PC-9 (cell line): ENCODE results near the gene FUT8. TPM values are rescaled to one million over a fixed set of nuclear protein-coding genes. Genes with fewer than 3 reads are reported as not detected.
"Not testable (repeated sequence)": the region's sequence is repeated elsewhere in the genome, so short reads cannot be mapped to it uniquely, and the experiment has no call there.

Experiments
- BruUV-seq: library from RNA; stranded (reverse); fragments of 400-500 nt; replicated peaks from 2 replicates; lab custom pipeline; 2021; lab: Mats Ljungman, UMichigan
- CTCF ChIA-PET: fragments of 300-600 bp; sonication (Branson Sonifier 250); formaldehyde crosslinking; loops from one replicate; lab custom pipeline; 2022; ENCODE audit warnings: antibody characterized with exemption; lab: Charles Lee
- POLR2A ChIA-PET: fragments of 300-600 bp; sonication (Branson Sonifier 250); formaldehyde crosslinking; loops from one replicate; lab custom pipeline; 2022; ENCODE audit warnings: antibody characterized with exemption; ENCODE audit not compliant: unreplicated experiment; lab: Charles Lee
- DNase-seq, 2 experiments: peaks; one replicate each; pipeline versions ENCODE4 v3.0.0 to v3.0.0-alpha.2; 2015 to 2022; ENCODE audit warnings: mixed read lengths in 1 of 2
- H2AFZ ChIP-seq: fragments of 200-600 bp; sonication (generic); 2 replicates; pipeline ENCODE4 v1.8.1; 2017; ENCODE audit warnings: antibody characterized with exemption
- H3F3A ChIP-seq: fragments of 200-600 bp; sonication (generic); 2 replicates; pipeline ENCODE4 v1.8.1; 2017; ENCODE audit warnings: antibody characterized with exemption, mild to moderate bottlenecking, low read depth; ENCODE audit not compliant: insufficient read depth
- H3K27ac ChIP-seq: fragments of 200-600 bp; sonication (generic); 2 replicates; pipeline ENCODE4 v1.6.1; 2016; ENCODE audit warnings: mixed run types
- H3K27me3 ChIP-seq: fragments of 200-600 bp; sonication (generic); 2 replicates; pipeline ENCODE4 v1.6.1; 2016; ENCODE audit warnings: low read depth, mixed run types; ENCODE audit not compliant: insufficient read depth
- H3K36me3 ChIP-seq: fragments of 200-600 bp; sonication (generic); 2 replicates; pipeline ENCODE4 v1.6.1; 2016; ENCODE audit warnings: low read depth, mixed run types
- H3K4me1 ChIP-seq: fragments of 200-600 bp; sonication (generic); replicated peaks from 2 replicates; pipeline ENCODE4 v1.6.1; 2016; ENCODE audit warnings: mixed run types; ENCODE audit not compliant: insufficient read depth
- H3K4me2 ChIP-seq: fragments of 200-600 bp; sonication (generic); 2 replicates; pipeline ENCODE4 v1.6.1; 2017; ENCODE audit warnings: mixed run types
- H3K4me3 ChIP-seq: fragments of 200-600 bp; sonication (generic); 2 replicates; pipeline ENCODE4 v1.6.1; 2016; ENCODE audit warnings: mixed run types
- H3K79me2 ChIP-seq: fragments of 200-600 bp; sonication (generic); 2 replicates; pipeline ENCODE4 v1.6.1; 2017; ENCODE audit warnings: low read depth, mixed run types
- H3K9me2 ChIP-seq: fragments of 200-600 bp; sonication (generic); 2 replicates; pipeline ENCODE4 v1.8.1; 2017; ENCODE audit warnings: mild to moderate bottlenecking; ENCODE audit not compliant: insufficient read depth
- H3K9me3 ChIP-seq: fragments of 200-600 bp; sonication (generic); 2 replicates; pipeline ENCODE4 v1.8.1; 2016; ENCODE audit warnings: low read depth; ENCODE audit not compliant: insufficient read depth
- H4K20me1 ChIP-seq: fragments of 200-600 bp; sonication (generic); 2 replicates; pipeline ENCODE4 v1.8.1; 2017; ENCODE audit not compliant: insufficient read depth
- EZH2 ChIP-seq: fragments of 200-600 bp; sonication (generic); IDR thresholded peaks from 2 replicates; pipeline ENCODE4 v1.8.0; 2017; ENCODE audit warnings: antibody characterized with exemption, low read depth
- intact Hi-C: fragments of 100-400 bp; cut with micrococcal nuclease; formaldehyde crosslinking; loops from one replicate; pipeline ENCODE4 v1.10.0; 2022; ENCODE audit not compliant: unreplicated experiment
- total RNA-seq: library from RNA; stranded (reverse); gene quantifications from 2 replicates; pipeline ENCODE4 v1.2.3, GENCODE V29; 2021
- TF ChIP-seq, protein P1 (sequence below): fragments of 200-600 bp; sonication (generic); conservative IDR thresholded peaks from 2 replicates; pipeline ENCODE4 v1.6.1; 2017; ENCODE audit warnings: mixed run types, antibody characterized with exemption, mild to moderate bottlenecking, moderate library complexity

Gene FUT8
- total RNA-seq, 1 experiment from 2014 or later, result 134 TPM

DNA sequence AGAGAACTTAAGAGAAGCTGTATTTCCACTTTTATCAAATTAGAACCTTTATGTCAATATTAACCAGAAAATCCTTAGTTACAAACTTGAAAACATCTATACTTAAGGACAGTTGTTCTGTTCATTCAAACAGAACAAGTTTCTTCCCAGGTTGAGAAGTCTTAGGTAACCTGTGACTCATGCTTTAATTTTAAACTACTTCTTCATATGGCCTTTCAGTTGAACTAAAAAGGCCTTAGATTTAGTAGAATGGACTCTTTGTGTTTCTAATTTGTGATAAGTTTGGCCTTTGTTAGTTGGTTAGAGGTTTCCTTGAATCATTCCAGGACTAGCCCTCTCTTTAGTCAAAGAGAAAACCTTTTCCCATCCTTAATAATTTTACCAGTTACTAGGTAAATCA is 274.2 kb downstream of the FUT8 start:
- H3K36me3 ChIP-seq, result peaks cover 4% of the 10 kb centered on the region; the same call in 1 of the 2 replicates
- H3K4me3 ChIP-seq, result no peak overlapping the region
- H3K4me1 ChIP-seq, result no peaks in the 10 kb centered on the region
- BruUV-seq, result no TSS peak
- no peak for DNase-seq
- peaks cover 16% of the 10 kb centered on the region for H3F3A ChIP-seq
- H3K4me2 ChIP-seq, result no peak overlapping the region
- intact Hi-C loops, result no loop called here
- TF ChIP-seq, protein P1, sequence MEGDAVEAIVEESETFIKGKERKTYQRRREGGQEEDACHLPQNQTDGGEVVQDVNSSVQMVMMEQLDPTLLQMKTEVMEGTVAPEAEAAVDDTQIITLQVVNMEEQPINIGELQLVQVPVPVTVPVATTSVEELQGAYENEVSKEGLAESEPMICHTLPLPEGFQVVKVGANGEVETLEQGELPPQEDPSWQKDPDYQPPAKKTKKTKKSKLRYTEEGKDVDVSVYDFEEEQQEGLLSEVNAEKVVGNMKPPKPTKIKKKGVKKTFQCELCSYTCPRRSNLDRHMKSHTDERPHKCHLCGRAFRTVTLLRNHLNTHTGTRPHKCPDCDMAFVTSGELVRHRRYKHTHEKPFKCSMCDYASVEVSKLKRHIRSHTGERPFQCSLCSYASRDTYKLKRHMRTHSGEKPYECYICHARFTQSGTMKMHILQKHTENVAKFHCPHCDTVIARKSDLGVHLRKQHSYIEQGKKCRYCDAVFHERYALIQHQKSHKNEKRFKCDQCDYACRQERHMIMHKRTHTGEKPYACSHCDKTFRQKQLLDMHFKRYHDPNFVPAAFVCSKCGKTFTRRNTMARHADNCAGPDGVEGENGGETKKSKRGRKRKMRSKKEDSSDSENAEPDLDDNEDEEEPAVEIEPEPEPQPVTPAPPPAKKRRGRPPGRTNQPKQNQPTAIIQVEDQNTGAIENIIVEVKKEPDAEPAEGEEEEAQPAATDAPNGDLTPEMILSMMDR, result no peak
- no peak for TF ChIP-seq EZH2
- H2AFZ ChIP-seq, result no peak overlapping the region
- H3K9me3 ChIP-seq, result no peaks in the 10 kb centered on the region
- no peak overlapping the region for H3K27ac ChIP-seq
- POLR2A ChIA-PET, result no interaction called here
- peaks cover 8% of the 10 kb centered on the region for H3K79me2 ChIP-seq
- no peaks in the 10 kb centered on the region for H3K9me2 ChIP-seq
- CTCF ChIA-PET, result no interaction called here
- no peaks in the 10 kb centered on the region for H4K20me1 ChIP-seq
- no peaks in the 10 kb centered on the region for H3K27me3 ChIP-seq

DNA sequence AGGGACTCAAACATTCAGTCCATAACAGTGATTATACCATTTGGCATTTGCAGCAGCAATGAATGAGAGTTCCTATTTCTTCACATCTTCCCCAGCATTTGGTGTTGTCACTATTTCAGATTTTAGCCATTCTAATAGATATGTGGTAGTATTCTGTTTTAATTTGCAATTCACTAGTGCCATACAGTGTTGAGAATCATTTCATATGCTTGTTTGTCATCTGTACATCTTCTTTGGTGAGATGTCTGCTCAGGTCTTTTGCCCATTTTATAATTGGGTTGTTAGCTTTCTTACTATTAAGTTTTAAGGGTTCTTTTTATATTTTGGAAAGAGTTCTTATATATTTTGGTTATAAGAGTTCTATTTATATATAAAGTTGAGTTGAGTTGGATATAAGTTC is 276.5 kb downstream of the FUT8 start:
- no peaks in the 10 kb centered on the region for H3K27me3 ChIP-seq
- TF ChIP-seq, protein P1, result no peak
- no peak for TF ChIP-seq EZH2
- ChIA-PET POLR2A (no interaction called here), CTCF (no interaction called here)
- no TSS peak for BruUV-seq
- H3K79me2 ChIP-seq, result peaks cover 8% of the 10 kb centered on the region
- H3F3A ChIP-seq, result peaks cover 15% of the 10 kb centered on the region
- H3K4me3 ChIP-seq, result no peak overlapping the region
- H3K27ac ChIP-seq, result no peak overlapping the region
- H2AFZ ChIP-seq, result no peak overlapping the region
- no peak for DNase-seq
- no peaks in the 10 kb centered on the region for H3K9me2 ChIP-seq
- no peaks in the 10 kb centered on the region for H3K9me3 ChIP-seq
- H3K36me3 ChIP-seq, result peaks cover 4% of the 10 kb centered on the region; the same call in 1 of the 2 replicates
- H4K20me1 ChIP-seq, result no peaks in the 10 kb centered on the region
- intact Hi-C loops, result no loop called here
- H3K4me2 ChIP-seq, result no peak overlapping the region
- no peaks in the 10 kb centered on the region for H3K4me1 ChIP-seq

DNA sequence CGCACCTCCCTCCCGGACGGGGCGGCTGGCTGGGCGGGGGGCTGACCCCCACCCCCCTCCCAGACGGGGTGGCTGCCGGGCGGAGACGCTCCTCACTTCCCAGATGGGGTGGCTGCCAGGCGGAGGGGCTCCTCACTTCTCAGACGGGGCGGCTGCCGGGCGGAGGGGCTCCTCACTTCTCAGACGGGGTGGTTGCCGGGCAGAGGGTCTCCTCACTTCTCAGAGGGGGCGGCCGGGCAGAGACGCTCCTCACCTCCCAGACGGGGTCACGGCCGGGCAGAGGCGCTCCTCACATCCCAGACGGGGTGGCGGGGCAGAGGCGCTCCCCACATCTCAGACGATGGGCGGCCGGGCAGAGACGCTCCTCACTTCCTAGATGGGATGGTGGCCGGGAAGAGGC is 280.0 kb downstream of the FUT8 start:
- H3F3A ChIP-seq, H2AFZ ChIP-seq, intact Hi-C loops, BruUV-seq, H3K27me3 ChIP-seq, H3K27ac ChIP-seq, H3K4me1 ChIP-seq, H3K36me3 ChIP-seq, H3K9me3 ChIP-seq, H3K4me2 ChIP-seq, DNase-seq, POLR2A ChIA-PET, H3K4me3 ChIP-seq, CTCF ChIA-PET, H3K9me2 ChIP-seq, H4K20me1 ChIP-seq: not testable (repeated sequence)
- H3K79me2 ChIP-seq, result peaks cover 19% of the 10 kb centered on the region

DNA sequence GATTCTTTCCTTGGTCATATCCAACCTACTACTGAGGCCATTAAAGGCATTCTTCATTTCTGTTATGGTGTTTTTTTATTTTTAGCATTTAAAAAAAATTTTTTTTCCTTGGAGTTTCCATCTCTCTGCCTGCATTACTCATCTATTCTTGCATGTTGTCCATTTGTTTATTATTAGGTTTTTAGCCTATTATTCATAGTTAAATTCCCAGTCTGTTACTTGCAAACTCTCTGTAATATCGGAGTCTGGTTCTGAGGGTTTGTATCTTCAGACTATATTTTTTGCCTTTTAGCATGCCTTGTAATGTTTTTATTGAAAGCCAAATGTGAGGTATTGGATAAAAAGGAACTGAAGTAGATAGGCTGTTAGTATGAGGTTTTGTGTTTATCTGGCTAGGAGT is 284.3 kb downstream of the FUT8 start:
- ChIA-PET POLR2A (no interaction called here), CTCF (no interaction called here)
- H3F3A ChIP-seq, result peaks cover 9% of the 10 kb centered on the region; the same call in 1 of the 2 replicates
- no peak for DNase-seq
- H3K4me2 ChIP-seq, result no peak overlapping the region
- no peak overlapping the region for H3K27ac ChIP-seq
- no peaks in the 10 kb centered on the region for H3K9me3 ChIP-seq
- H3K79me2 ChIP-seq, result peaks cover 13% of the 10 kb centered on the region; the same call in 1 of the 2 replicates
- H3K4me3 ChIP-seq, result no peak overlapping the region
- no peaks in the 10 kb centered on the region; the same call in 1 of the 2 replicates for H4K20me1 ChIP-seq
- no TSS peak for BruUV-seq
- no peaks in the 10 kb centered on the region for H3K36me3 ChIP-seq
- TF ChIP-seq, protein P1, result no peak
- TF ChIP-seq EZH2, result no peak
- H3K4me1 ChIP-seq, result no peaks in the 10 kb centered on the region
- H3K27me3 ChIP-seq, result no peaks in the 10 kb centered on the region
- intact Hi-C loops, result no loop called here
- no peak overlapping the region for H2AFZ ChIP-seq
- no peaks in the 10 kb centered on the region for H3K9me2 ChIP-seq
